ENCODE measurements around the gene ERCC1.
A peak's percentile ranks its signal among the peaks of the same experiment; 100 is the strongest.

ERCC1 gene

DNA sequence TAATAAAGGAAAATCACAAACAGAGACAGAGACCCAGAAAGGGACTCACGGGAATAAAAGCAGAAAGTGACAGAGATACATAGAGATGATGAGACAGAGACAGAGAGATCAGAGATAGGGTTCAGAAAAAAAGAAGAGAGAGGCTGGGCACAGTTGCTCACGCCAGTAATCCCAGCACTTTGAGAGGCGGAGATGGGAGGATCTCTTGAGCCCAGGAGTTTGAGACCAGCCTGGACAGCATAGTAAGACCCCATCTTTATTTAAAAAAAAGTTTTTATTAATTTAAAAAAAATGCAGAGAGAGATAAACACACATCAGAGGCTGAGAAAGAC lies 24.7 kb upstream of the ERCC1 start:
- in situ Hi-C loops (cut with MboI; ENCODE audit: low pct_unique_long_range_greater_than_20kb, low sequenced_read_pairs, unreplicated experiment): no loop called here
- DNase-seq (ENCODE audit: low spot score): no peak
- TF ChIP-seq, protein P1, sequence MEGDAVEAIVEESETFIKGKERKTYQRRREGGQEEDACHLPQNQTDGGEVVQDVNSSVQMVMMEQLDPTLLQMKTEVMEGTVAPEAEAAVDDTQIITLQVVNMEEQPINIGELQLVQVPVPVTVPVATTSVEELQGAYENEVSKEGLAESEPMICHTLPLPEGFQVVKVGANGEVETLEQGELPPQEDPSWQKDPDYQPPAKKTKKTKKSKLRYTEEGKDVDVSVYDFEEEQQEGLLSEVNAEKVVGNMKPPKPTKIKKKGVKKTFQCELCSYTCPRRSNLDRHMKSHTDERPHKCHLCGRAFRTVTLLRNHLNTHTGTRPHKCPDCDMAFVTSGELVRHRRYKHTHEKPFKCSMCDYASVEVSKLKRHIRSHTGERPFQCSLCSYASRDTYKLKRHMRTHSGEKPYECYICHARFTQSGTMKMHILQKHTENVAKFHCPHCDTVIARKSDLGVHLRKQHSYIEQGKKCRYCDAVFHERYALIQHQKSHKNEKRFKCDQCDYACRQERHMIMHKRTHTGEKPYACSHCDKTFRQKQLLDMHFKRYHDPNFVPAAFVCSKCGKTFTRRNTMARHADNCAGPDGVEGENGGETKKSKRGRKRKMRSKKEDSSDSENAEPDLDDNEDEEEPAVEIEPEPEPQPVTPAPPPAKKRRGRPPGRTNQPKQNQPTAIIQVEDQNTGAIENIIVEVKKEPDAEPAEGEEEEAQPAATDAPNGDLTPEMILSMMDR (IDR thresholded peaks at IDR 0.05; ENCODE audit: extremely low read depth, insufficient read depth, missing control alignments): no peak

DNA sequence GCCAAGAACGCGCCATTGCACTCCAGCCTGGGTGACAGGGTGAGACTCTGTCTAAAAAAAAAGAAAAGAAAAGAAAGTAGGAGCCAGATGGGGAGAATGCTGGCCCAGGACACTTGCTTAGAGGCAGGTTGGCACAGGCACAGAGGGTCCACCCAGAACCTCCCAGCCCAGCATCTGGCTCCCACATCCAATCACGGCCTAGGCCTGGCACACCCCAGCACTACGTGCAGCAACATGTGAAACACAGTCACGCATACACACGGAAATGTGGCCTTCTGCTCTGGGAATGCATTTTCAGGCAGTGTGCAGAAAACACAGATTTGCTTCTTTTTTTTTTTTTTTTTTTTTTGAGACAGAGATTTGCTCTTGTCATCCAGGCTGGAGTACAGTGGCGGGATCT lies 23.2 kb upstream of the ERCC1 start:
- in situ Hi-C loops (cut with MboI; ENCODE audit: low pct_unique_long_range_greater_than_20kb, low sequenced_read_pairs, unreplicated experiment): no loop called here

GRCh38 chr19:45446295-45446694 lies 22.6 kb upstream of the ERCC1 start:
- TF ChIP-seq, protein P1 (IDR thresholded peaks at IDR 0.05; ENCODE audit: extremely low read depth, insufficient read depth, missing control alignments): peak; percentile 66
- in situ Hi-C loops (cut with MboI; ENCODE audit: low pct_unique_long_range_greater_than_20kb, low sequenced_read_pairs, unreplicated experiment): no loop called here
- peak; percentile 58 for DNase-seq (ENCODE audit: low spot score)

More for the DNA sequence above, 23.2 kb upstream of the ERCC1 start:
- DNase-seq (ENCODE audit: low spot score): no peak
- TF ChIP-seq, protein P1 (IDR thresholded peaks at IDR 0.05; ENCODE audit: extremely low read depth, insufficient read depth, missing control alignments): no peak

DNA sequence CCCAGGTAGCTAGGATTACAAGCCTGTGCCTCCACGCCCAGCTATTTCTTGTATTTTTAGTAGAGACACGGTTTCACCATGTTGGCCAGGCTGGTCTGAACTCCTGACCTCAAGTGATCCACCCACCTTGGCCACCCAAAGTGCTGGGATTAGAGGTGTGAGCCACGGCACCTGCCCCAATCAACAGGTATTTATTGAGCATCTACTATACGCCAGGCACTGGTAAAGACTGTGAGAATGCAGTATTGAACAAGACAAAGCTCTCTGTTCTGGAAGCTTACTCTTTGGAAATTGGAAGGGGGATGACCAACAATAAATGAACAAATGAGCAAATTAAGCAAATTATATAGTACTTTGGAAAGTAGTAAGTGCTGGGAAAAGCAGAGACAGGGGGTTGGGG lies 21.4 kb upstream of the ERCC1 start:
- no peak for DNase-seq (ENCODE audit: low spot score)
- TF ChIP-seq, protein P1 (IDR thresholded peaks at IDR 0.05; ENCODE audit: extremely low read depth, insufficient read depth, missing control alignments): no peak
- in situ Hi-C loops (cut with MboI; ENCODE audit: low pct_unique_long_range_greater_than_20kb, low sequenced_read_pairs, unreplicated experiment): no loop called here

DNA sequence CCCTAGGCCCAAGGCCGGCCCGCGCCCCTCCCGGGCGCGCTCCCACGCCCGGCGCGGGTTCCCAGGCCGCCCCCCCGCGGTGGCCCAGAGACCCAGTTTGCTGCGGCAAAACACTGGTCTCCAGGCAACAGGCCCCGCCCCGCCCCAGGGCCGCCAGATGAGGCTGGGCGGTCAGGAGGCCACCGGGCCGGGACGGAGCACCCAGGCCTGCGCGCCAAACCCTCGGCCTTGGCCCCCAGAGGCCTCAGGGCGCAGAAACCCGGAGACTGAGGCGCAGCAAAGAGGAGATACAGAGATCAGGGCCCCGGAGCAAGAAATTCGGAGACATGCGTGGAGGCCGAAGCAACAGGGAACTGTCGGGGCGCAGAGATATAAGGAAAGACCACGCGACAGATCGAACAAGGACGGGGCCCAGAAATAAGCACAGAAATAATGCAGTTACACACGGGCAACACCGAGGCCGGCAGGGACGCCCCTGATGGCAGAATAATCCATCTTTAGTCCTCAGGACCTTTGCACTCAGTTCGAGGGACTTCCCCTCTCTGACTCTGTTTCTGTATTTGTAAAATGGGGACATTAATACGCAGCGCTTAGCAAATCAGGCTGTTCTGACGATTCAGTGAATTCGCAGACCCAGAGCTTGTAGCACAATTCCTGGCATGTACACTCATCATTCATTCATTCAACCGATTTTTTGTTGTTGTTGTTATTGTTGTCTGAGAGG lies 20.8 kb upstream of the ERCC1 start:
- TF ChIP-seq, protein P1 (IDR thresholded peaks at IDR 0.05; ENCODE audit: extremely low read depth, insufficient read depth, missing control alignments): peak; percentile 30
- peak; percentile 94 for DNase-seq (ENCODE audit: low spot score)
- in situ Hi-C loops (cut with MboI; ENCODE audit: low pct_unique_long_range_greater_than_20kb, low sequenced_read_pairs, unreplicated experiment): loop anchor here (5.0 kb wide), 1 partner anchor 33 kb away; no protein-coding TSS in a partner anchor

- TF ChIP-seq, protein P1 (IDR thresholded peaks at IDR 0.05; ENCODE audit: extremely low read depth, insufficient read depth, missing control alignments): no peak
- in situ Hi-C loops (cut with MboI; ENCODE audit: low pct_unique_long_range_greater_than_20kb, low sequenced_read_pairs, unreplicated experiment): loop anchor here (5.0 kb wide), 1 partner anchor 34 kb away; no protein-coding TSS in a partner anchor
- peak; percentile 71 for DNase-seq (ENCODE audit: low spot score)
These were observed 20.0 kb upstream of the ERCC1 start for GRCh38 chr19:45443462-45444317.

All from GM13977 (cell line).